NCI-H2029 (cell line): ENCODE data around the gene RFPL3.
"Not testable (repeated sequence)": the region's sequence is repeated elsewhere in the genome, so short reads cannot be mapped to it uniquely, and the experiment has no call there.

Experiments
- DNase-seq: peaks from one replicate; lab custom pipeline; 2025; lab: John Stamatoyannopoulos, UW

Gene RFPL3

GRCh38 chr22:32331236-32331917 is 26.3 kb upstream of the RFPL3 start:
- DNase-seq, result no peak

- DNase-seq, result no peak
Measured at GRCh38 chr22:32331918-32332725, 25.5 kb upstream of the RFPL3 start.

- DNase-seq, result no peak
Measured at GRCh38 chr22:32333141-32333768, 24.4 kb upstream of the RFPL3 start.

- no peak for DNase-seq
Measured at GRCh38 chr22:32333769-32334659, 23.7 kb upstream of the RFPL3 start.

- no peak for DNase-seq
Measured at GRCh38 chr22:32334660-32335365, 22.9 kb upstream of the RFPL3 start.

- DNase-seq, result no peak
Measured at GRCh38 chr22:32335471-32335870, 22.2 kb upstream of the RFPL3 start.

GRCh38 chr22:32336121-32336603 is 21.5 kb upstream of the RFPL3 start:
- no peak for DNase-seq

GRCh38 chr22:32336771-32337424 is 20.8 kb upstream of the RFPL3 start:
- no peak for DNase-seq

GRCh38 chr22:32337425-32337824 is 20.2 kb upstream of the RFPL3 start:
- DNase-seq, result not testable (repeated sequence)

- DNase-seq, result no peak
Measured at GRCh38 chr22:32338757-32339156, 18.9 kb upstream of the RFPL3 start.

GRCh38 chr22:32339190-32340012 is 18.3 kb upstream of the RFPL3 start:
- no peak for DNase-seq

GRCh38 chr22:32340411-32340810 is 17.3 kb upstream of the RFPL3 start:
- DNase-seq, result no peak

- no peak for DNase-seq
Measured at GRCh38 chr22:32341122-32341740, 16.4 kb upstream of the RFPL3 start.

GRCh38 chr22:32342977-32343376 is 14.7 kb upstream of the RFPL3 start:
- DNase-seq, result no peak

- no peak for DNase-seq
Measured at GRCh38 chr22:32343941-32344340, 13.7 kb upstream of the RFPL3 start.

- DNase-seq, result no peak
Measured at GRCh38 chr22:32348031-32348611, 9.5 kb upstream of the RFPL3 start.

GRCh38 chr22:32351875-32352274 is 5.8 kb upstream of the RFPL3 start:
- DNase-seq, result not testable (repeated sequence)

- DNase-seq, result peak; percentile 64
Measured at GRCh38 chr22:32352681-32353080, 5.0 kb upstream of the RFPL3 start.

GRCh38 chr22:32353292-32353691 is 4.4 kb upstream of the RFPL3 start:
- no peak for DNase-seq
